Measurements from ENCODE around the gene SLCO1A2. TPM values are rescaled to one million over a fixed set of nuclear protein-coding genes. Genes with fewer than 3 reads are reported as not detected.

SLCO1A2 gene
- total and polyA plus RNA-seq, 11 donors, result not detected

DNA sequence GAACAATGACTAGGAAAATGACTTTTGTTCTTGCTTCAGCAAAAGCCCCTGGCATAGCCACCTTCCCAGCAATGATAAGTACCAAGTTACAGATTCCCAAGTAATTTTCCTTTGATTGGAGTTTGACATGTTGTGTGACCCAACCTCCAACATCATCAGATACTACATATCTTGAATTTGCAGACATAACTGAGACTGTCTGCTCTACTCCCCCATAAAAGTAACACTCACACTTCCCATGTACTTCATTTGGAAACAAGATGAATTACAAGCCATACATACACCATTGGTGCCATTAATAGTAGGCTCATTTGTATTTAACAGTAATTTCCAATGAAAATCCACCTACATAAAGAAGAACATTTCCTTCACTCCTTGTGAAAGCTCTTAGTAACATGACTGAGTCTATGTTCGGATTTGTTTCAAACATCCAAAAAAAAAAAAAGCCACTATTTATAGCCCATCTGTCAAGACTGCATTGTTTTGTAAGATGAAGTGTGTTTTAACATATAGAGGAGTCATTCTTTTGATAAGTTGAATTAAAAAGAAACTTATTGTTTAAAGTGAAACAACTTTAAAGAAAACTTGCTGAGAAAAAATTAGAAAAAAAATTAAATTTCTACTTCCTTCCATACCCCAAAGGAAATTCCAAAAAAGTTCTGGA is 12.0 kb upstream of the SLCO1A2 start:
- H3K4me1 ChIP-seq, result no peaks in the 10 kb centered on the region

DNA sequence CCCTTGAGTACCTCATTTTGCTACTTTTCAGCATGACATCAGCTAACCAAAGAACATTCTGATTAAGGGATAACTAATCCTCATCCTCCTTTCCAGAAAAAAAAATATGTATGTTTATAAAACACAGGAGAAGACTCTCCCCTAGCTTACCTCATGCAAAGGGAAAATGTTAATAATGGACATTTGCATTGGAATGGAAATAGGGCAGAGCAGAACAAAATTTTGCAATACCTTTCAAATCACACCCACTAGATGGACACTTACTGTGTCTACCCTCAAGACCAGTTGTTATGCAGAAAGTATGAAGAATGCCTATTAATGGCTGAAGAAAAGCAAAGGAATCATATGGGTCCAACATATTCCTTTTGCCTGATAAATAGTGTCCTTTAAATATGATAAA is 8.9 kb upstream of the SLCO1A2 start:
- no peak for ATAC-seq
- no peak overlapping the region for H3K4me3 ChIP-seq

More for the DNA sequence above, 12.0 kb upstream of the SLCO1A2 start:
- 13 to 41% (median 26%) methylated on average over 1 of the region's 1 CpG for WGBS, 4 donors
- Histone ChIP-seq H3K27ac (no peak overlapping the region), H3K36me3 (no peaks in the 10 kb centered on the region), H3K27me3 (no peaks in the 10 kb centered on the region), H3K4me3 (no peak overlapping the region), H3K9me3 (no peaks in the 10 kb centered on the region)
- ATAC-seq (no peak), DNase-seq (no peak)
- TF ChIP-seq, protein P1, sequence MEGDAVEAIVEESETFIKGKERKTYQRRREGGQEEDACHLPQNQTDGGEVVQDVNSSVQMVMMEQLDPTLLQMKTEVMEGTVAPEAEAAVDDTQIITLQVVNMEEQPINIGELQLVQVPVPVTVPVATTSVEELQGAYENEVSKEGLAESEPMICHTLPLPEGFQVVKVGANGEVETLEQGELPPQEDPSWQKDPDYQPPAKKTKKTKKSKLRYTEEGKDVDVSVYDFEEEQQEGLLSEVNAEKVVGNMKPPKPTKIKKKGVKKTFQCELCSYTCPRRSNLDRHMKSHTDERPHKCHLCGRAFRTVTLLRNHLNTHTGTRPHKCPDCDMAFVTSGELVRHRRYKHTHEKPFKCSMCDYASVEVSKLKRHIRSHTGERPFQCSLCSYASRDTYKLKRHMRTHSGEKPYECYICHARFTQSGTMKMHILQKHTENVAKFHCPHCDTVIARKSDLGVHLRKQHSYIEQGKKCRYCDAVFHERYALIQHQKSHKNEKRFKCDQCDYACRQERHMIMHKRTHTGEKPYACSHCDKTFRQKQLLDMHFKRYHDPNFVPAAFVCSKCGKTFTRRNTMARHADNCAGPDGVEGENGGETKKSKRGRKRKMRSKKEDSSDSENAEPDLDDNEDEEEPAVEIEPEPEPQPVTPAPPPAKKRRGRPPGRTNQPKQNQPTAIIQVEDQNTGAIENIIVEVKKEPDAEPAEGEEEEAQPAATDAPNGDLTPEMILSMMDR (IDR thresholded peaks at IDR 0.05), result no peak
- TF ChIP-seq POLR2A (IDR thresholded peaks at IDR 0.05), result no peak
- intact Hi-C loops (cut with DNase I), result no loop called here

DNA sequence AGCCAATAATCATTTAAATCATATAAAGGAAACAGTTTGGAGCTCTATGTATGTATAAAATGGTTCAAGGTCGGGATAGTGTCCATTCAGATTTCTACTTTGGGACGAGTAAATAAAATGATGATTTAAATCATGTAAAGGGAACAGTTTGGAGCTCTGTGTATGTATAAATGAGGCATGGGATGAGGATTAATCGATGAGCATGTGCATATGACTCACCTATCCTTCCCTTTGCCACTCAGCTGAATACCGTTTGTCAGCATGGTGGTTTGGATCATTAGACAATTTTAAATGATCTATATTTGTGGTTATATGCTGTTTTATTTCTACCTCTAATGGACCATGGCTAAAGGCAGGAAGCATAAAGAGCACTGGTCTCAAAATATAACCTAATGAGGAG is 7.1 kb upstream of the SLCO1A2 start:
- no peak overlapping the region for H3K27ac ChIP-seq
- no peak for TF ChIP-seq POLR2A (IDR thresholded peaks at IDR 0.05)
- TF ChIP-seq, protein P1 (IDR thresholded peaks at IDR 0.05), result no peak
- no peaks in the 10 kb centered on the region for H3K27me3 ChIP-seq
- H3K9me3 ChIP-seq, result no peaks in the 10 kb centered on the region
- intact Hi-C loops (cut with DNase I), result no loop called here
- 62 to 81% (median 76%) methylated on average over 4 of the region's 4 CpGs for WGBS, 4 donors
- DNase-seq (no peak), ATAC-seq (no peak)
- H3K4me3 ChIP-seq, result no peak overlapping the region
- H3K4me1 ChIP-seq, result no peaks in the 10 kb centered on the region
- H3K36me3 ChIP-seq, result no peaks in the 10 kb centered on the region

More for the DNA sequence above, 8.9 kb upstream of the SLCO1A2 start:
- Histone ChIP-seq H3K27ac (no peak overlapping the region), H3K36me3 (no peaks in the 10 kb centered on the region), H3K27me3 (no peaks in the 10 kb centered on the region), H3K4me1 (no peaks in the 10 kb centered on the region), H3K9me3 (no peaks in the 10 kb centered on the region)
- intact Hi-C loops (cut with DNase I), result no loop called here
- DNase-seq, result no peak
- TF ChIP-seq POLR2A (IDR thresholded peaks at IDR 0.05), result no peak
- TF ChIP-seq, protein P1 (IDR thresholded peaks at IDR 0.05), result no peak

DNA sequence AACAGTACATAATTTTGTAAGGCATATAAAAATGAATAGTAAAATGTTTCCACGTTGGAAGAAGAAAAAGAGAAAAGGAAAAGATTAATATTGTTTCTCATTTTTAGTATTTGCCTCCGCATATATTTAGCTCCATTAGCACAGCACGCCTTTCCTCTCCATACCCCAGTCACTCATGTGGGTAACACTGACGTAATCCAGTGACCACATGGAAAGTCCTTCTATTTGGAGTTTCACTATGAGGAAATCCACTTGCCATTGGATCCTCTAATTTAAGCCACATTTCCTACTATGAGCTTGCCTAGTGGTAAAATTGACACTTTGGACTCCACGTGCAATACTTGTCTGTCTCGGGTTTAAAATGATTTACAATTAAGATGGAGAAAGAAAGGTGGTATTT is 5.7 kb upstream of the SLCO1A2 start:
- H3K4me1 ChIP-seq, result no peaks in the 10 kb centered on the region
- ATAC-seq (no peak), DNase-seq (no peak)
- WGBS, 4 donors, result 75 to 80% (median 78%) methylated on average over 6 of the region's 6 CpGs
- H3K9me3 ChIP-seq, result no peaks in the 10 kb centered on the region
- intact Hi-C loops (cut with DNase I), result no loop called here
- H3K27ac ChIP-seq, result no peak overlapping the region
- no peak overlapping the region for H3K4me3 ChIP-seq
- H3K27me3 ChIP-seq, result no peaks in the 10 kb centered on the region
- H3K36me3 ChIP-seq, result no peaks in the 10 kb centered on the region
- TF ChIP-seq, protein P1 (IDR thresholded peaks at IDR 0.05), result no peak
- no peak for TF ChIP-seq POLR2A (IDR thresholded peaks at IDR 0.05)
